Suprapubic skin (tissue), 4 donors: ENCODE measurements around the gene MROH2A.

Source experiments
- EP300 ChIP-seq: sonication (generic); formaldehyde crosslinking; IDR thresholded peaks from one replicate; pipeline ENCODE4 v1.6.1; 2017; ENCODE audit warnings: antibody characterized with exemption
- POLR2A ChIP-seq, 2 donors: fragments of 450-650 bp; IDR thresholded peaks; one replicate each; pipeline ENCODE4 v1.6.1; 2017; ENCODE audit warnings: antibody characterized with exemption in 2 of 2, mild to moderate bottlenecking in 2 of 2, moderate library complexity in 2 of 2
- POLR2AphosphoS5 ChIP-seq, 3 donors: sonication (generic); formaldehyde crosslinking; IDR thresholded peaks; one replicate each; pipeline ENCODE4 v1.6.1; 2017; ENCODE audit warnings: antibody characterized with exemption in 3 of 3
- TF ChIP-seq, protein P1 (sequence below), 2 donors: fragments of 200-600 bp in 1 of 2; fragments of 450-650 bp in 1 of 2; sonication (generic) in 1 of 2; IDR thresholded peaks; one replicate each; pipeline ENCODE4 v1.5.1; 2016 to 2019; ENCODE audit warnings: antibody characterized with exemption in 2 of 2, mild to moderate bottlenecking in 1 of 2, moderate library complexity in 1 of 2

DNA sequence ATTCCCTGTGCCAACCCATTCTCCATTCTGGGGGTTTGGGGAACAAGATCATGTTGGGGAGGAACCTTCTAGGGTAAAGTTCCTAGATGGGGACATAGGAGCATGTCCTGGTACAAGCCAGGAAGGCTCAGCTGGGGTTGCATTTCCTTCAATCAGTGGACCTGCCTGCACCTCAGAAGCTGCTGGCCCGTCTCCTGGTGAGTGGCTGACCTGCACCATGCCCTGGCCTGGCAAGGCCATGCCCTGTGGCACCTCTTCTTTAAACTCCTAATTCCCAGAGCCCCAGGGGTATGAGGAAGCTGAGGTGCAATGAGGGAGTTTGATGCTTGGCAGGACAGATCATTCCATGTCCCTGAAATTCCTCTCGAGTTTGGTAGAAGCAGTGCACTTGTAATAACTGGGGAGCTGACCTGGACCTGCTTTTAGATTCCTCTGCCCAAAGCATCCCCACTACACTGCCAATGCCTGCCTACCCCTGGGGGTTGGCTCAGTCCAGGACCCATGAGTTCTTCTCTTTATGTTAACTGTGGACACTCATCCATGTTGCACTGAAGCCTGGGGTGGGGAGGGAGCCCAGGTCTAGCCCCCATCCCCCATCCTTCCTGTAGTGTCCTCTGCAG lies 25.3 kb downstream of the MROH2A start:
- TF ChIP-seq POLR2AphosphoS5 (IDR thresholded peaks at IDR 0.05): no peak
- TF ChIP-seq POLR2A (IDR thresholded peaks at IDR 0.05): no peak
- TF ChIP-seq, protein P1, sequence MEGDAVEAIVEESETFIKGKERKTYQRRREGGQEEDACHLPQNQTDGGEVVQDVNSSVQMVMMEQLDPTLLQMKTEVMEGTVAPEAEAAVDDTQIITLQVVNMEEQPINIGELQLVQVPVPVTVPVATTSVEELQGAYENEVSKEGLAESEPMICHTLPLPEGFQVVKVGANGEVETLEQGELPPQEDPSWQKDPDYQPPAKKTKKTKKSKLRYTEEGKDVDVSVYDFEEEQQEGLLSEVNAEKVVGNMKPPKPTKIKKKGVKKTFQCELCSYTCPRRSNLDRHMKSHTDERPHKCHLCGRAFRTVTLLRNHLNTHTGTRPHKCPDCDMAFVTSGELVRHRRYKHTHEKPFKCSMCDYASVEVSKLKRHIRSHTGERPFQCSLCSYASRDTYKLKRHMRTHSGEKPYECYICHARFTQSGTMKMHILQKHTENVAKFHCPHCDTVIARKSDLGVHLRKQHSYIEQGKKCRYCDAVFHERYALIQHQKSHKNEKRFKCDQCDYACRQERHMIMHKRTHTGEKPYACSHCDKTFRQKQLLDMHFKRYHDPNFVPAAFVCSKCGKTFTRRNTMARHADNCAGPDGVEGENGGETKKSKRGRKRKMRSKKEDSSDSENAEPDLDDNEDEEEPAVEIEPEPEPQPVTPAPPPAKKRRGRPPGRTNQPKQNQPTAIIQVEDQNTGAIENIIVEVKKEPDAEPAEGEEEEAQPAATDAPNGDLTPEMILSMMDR (IDR thresholded peaks at IDR 0.05): no peak
- no peak for TF ChIP-seq EP300
